Prostate gland (tissue), 2 donors: ENCODE measurements around the gene PLCH2. TPM values are rescaled to one million over a fixed set of nuclear protein-coding genes. Genes with fewer than 3 reads are reported as not detected.
"Not testable (repeated sequence)": the region's sequence is repeated elsewhere in the genome, so short reads cannot be mapped to it uniquely, and the experiment has no call there.

ENCODE experiments used
- DNase-seq: peaks from one replicate; pipeline ENCODE4 v3.0.0-alpha.2; 2019; ENCODE audit warnings: low spot score
- H3K27ac ChIP-seq, 2 donors: fragments of 200-600 bp; sonication (generic); 2 replicates each; pipeline ENCODE4 v1.5.1; 2017 to 2019
- H3K27me3 ChIP-seq: fragments of 200-600 bp; sonication (generic); replicated peaks from 2 replicates; pipeline ENCODE4 v1.5.1; 2019; ENCODE audit not compliant: insufficient read depth
- H3K36me3 ChIP-seq, 2 donors: fragments of 200-600 bp; sonication (generic); 1 replicate in 1 of 2; 2 replicates in 1 of 2; pipeline versions ENCODE4 v1.5.1 to v1.8.1; 2017 to 2019
- H3K4me1 ChIP-seq: fragments of 200-600 bp; sonication (generic); replicated peaks from 2 replicates; pipeline ENCODE4 v1.5.1; 2019
- H3K4me3 ChIP-seq, 2 donors: fragments of 200-600 bp; sonication (generic); 2 replicates each; pipeline ENCODE4 v1.5.1; 2017 to 2019
- H3K9me3 ChIP-seq: fragments of 200-600 bp; sonication (generic); 2 replicates; pipeline ENCODE4 v1.5.1; 2017
- POLR2A ChIP-seq: fragments of 450-650 bp; IDR thresholded peaks from one replicate; pipeline ENCODE4 v1.6.1; 2016; ENCODE audit warnings: antibody characterized with exemption, mild to moderate bottlenecking
- POLR2AphosphoS5 ChIP-seq: sonication (generic); formaldehyde crosslinking; IDR thresholded peaks from one replicate; pipeline ENCODE4 v1.6.1; 2017; ENCODE audit warnings: antibody characterized with exemption
- WGBS: methylation state at CpG from one replicate; pipeline ENCODE4 v1.1.5; 2018; 5-methylcytosine and 5-hydroxymethylcytosine counted together
- intact Hi-C: fragments of 100-400 bp; cut with DNase I; formaldehyde crosslinking; loops from one replicate; pipeline ENCODE4 v1.14.2; 2022
- total RNA-seq, 2 donors: library from RNA; depleted of rRNA; stranded (reverse); fragments of >200 nt; gene quantifications; one replicate each; pipeline ENCODE4 v1.1.0, GENCODE V29; 2016
- TF ChIP-seq, protein P1 (sequence below), 4 experiments: fragments of 200-600 bp in 2 of 4; fragments of 450-650 bp in 2 of 4; sonication (generic) in 2 of 4; IDR thresholded peaks; 1 replicate in 3 of 4; 2 replicates in 1 of 4; pipeline ENCODE4 v1.5.1; 2016 to 2019; ENCODE audit warnings: antibody characterized with exemption in 4 of 4, mild to moderate bottlenecking in 2 of 4, moderate library complexity in 2 of 4

PLCH2 gene
- total RNA-seq, 2 donors from 2014 or later: 29.8 to 41.0 TPM

- Histone ChIP-seq H3K36me3 (no peaks in the 10 kb centered on the region), H3K27me3 (no peaks in the 10 kb centered on the region), H3K27ac (peak overlapping the region; percentile 98 to 99), H3K9me3 (no peaks in the 10 kb centered on the region), H3K4me3 (peak overlapping the region; percentile 3 to 22), H3K4me1 (peaks cover 23% of the 10 kb centered on the region)
- 16% methylated on average over 17 of the region's 17 CpGs for WGBS
- TF ChIP-seq, protein P1, sequence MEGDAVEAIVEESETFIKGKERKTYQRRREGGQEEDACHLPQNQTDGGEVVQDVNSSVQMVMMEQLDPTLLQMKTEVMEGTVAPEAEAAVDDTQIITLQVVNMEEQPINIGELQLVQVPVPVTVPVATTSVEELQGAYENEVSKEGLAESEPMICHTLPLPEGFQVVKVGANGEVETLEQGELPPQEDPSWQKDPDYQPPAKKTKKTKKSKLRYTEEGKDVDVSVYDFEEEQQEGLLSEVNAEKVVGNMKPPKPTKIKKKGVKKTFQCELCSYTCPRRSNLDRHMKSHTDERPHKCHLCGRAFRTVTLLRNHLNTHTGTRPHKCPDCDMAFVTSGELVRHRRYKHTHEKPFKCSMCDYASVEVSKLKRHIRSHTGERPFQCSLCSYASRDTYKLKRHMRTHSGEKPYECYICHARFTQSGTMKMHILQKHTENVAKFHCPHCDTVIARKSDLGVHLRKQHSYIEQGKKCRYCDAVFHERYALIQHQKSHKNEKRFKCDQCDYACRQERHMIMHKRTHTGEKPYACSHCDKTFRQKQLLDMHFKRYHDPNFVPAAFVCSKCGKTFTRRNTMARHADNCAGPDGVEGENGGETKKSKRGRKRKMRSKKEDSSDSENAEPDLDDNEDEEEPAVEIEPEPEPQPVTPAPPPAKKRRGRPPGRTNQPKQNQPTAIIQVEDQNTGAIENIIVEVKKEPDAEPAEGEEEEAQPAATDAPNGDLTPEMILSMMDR (IDR thresholded peaks at IDR 0.05): peak; percentile 97 to 99 (median 98)
- TF ChIP-seq POLR2A: no peak
- TF ChIP-seq POLR2AphosphoS5: peak; percentile 58
- intact Hi-C loops: loop anchor here (5.0 kb wide), 1 partner anchor 351 kb away; no protein-coding TSS in a partner anchor
- DNase-seq: peak; percentile 86
Observed at GRCh38 chr1:2548068-2548589, 72.0 kb downstream of the PLCH2 start.

DNA sequence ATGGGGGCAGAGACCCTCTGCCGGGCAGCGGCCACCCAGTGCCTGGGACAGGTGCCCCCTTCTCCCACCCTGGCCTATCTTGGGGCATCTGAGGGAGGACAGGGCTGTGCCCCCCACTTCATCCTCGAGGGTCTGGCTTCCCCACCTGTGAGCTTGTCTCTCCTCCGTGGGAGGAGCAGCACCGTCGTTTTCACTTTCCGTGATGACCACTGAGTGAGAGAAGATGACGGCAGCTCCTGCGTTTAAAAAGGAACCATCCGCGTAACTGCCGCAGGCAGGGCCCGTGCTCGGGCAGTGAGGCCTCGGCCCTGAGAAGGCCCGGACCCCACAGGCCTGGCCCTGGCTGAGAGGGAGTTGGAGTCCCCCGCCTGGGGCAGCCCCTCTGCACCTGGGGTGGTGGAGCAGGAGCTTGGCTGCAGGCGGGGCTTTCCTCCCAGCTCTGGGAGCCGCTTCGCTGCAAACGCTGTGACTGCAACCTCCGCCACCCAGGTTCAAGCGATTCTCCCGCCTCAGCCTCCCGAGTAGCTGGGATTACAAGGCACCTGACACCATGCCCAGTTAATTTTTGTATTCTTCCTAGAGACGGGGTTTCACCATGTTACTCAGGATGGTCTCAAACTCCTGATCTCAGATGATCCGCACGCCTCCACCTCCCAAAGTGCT lies 73.4 kb downstream of the PLCH2 start:
- H3K4me1 ChIP-seq: peaks cover 23% of the 10 kb centered on the region
- DNase-seq, H3K4me3 ChIP-seq, H3K27me3 ChIP-seq, H3K36me3 ChIP-seq, H3K9me3 ChIP-seq: not testable (repeated sequence)
- 78% methylated on average over 20 of the region's 28 CpGs for WGBS
- H3K27ac ChIP-seq: peak overlapping the region; percentile 98 to 99
- intact Hi-C loops: loop anchor here (5.0 kb wide), 1 partner anchor 352 kb away; no protein-coding TSS in a partner anchor

DNA sequence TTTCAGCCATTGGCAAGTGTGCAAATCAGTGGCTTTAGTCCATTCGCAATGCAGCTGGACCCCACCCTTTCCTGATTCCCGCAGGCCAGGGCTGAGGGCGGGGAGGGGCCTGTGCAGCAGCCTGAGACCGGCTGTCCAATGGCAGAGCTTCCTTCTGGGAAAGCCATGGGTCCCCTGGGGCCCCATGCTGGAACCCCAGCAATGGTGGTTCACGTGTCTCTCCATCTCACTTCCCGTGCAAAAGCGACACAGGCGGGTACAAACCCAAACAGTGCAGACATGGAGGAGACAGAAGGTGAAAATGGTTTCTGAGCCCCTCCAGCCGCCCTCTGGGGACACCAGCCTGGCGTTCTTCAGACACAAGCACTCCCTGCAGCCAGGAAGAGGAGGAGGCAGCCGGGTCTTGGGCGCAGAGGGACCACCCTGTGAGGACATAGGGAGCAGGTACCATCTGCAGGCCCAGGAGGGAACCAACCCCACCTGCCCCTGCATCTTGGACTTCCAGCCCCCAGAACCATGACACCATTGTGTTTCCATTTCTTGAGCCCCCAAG lies 74.3 kb downstream of the PLCH2 start:
- H3K36me3 ChIP-seq, intact Hi-C loops, H3K27me3 ChIP-seq, H3K9me3 ChIP-seq, DNase-seq, H3K4me3 ChIP-seq: not testable (repeated sequence)
- H3K4me1 ChIP-seq: peaks cover 27% of the 10 kb centered on the region
- WGBS: 80% methylated on average over 9 of the region's 12 CpGs
- H3K27ac ChIP-seq: peak overlapping the region in 1 of 2 donors; percentile 99

DNA sequence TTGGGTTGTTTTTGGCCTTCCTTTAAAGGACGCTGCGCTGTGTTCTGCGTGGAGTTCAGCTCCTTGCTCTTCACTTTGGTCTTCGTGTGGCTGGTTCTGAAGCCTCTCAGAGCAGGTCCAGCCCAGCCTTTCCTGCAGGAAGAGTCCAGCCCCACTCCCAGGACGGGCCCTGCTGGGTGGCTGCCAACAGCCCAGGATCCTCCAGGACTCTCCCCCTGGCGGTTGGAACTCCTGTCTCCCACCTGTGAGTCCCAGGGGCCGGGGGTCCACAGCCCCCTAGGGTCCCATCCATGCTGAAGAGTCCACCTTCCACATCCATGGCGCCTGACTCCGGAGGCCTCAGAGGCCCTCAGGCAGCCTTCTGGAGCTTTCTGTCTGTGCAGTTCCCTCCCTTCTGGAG lies 75.5 kb downstream of the PLCH2 start:
- 82% methylated on average over 9 of the region's 9 CpGs for WGBS
- peaks cover 30% of the 10 kb centered on the region for H3K4me1 ChIP-seq
- H3K27me3 ChIP-seq, H3K4me3 ChIP-seq, H3K36me3 ChIP-seq, H3K27ac ChIP-seq, DNase-seq, intact Hi-C loops, H3K9me3 ChIP-seq: not testable (repeated sequence)

DNA sequence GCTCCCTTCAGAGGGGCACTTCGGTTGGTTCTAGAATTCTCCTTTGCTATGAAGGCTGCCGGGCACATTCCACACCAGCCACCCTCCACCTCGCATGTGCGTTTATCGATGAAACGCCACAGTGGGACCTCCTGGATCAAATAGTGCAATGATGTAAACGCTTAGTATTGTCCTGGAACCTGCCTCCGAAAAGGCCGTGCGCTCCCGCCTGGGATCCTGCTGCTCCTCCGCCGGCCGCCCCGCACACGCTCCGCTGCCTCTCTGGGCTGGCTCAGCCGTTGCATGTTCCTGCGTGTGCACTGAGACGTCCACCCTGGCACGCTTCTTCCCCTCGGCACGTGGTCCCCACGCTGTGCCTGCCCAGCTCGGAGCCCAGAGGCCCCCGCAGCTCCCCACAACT lies 76.1 kb downstream of the PLCH2 start:
- peaks cover 30% of the 10 kb centered on the region for H3K4me1 ChIP-seq

DNA sequence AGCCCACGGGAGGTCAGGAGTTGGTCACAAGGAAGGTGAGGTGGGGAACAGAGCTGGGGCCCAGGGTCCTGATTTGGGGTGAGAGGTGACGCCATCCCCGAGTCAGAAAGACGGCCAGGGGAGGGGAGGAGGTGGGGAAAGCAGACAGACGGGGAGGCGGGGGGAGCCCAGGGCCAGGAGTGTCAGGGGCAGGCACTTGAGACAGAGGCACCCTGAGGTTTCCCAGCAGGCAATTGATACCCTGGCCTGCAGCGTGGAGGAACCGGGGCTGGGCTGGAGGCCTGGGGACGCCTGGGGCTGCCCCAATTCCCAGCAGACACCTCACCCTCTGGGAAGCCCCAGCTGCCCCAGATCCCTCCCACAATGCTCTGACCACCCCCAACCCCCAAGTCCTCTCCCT lies 77.0 kb downstream of the PLCH2 start:
- H3K36me3 ChIP-seq, H3K4me3 ChIP-seq, H3K27me3 ChIP-seq, intact Hi-C loops, H3K9me3 ChIP-seq, DNase-seq, H3K27ac ChIP-seq: not testable (repeated sequence)
- peaks cover 30% of the 10 kb centered on the region for H3K4me1 ChIP-seq
- WGBS: 70% methylated on average over 7 of the region's 9 CpGs

More for the DNA sequence above, 76.1 kb downstream of the PLCH2 start:
- no peaks in the 10 kb centered on the region for H3K36me3 ChIP-seq
- whole genome bisulfite sequencing: 83% methylated on average over 26 of the region's 26 CpGs
- TF ChIP-seq POLR2AphosphoS5: no peak
- TF ChIP-seq, protein P1 (IDR thresholded peaks at IDR 0.05): no peak
- no peak for TF ChIP-seq POLR2A
- H3K27ac ChIP-seq: no peak overlapping the region
- H3K9me3 ChIP-seq: no peaks in the 10 kb centered on the region
- no peaks in the 10 kb centered on the region for H3K27me3 ChIP-seq
- intact Hi-C loops: no loop called here
- DNase-seq: no peak
- H3K4me3 ChIP-seq: no peak overlapping the region
